Activated T-cell treated with anti-CD3 and anti-CD28 coated beads, Interleukin-2, amount 50 U/mL, for 4 hours (primary cell): ENCODE results near the gene C1orf21. TPM values are rescaled to one million over a fixed set of nuclear protein-coding genes. Genes with fewer than 3 reads are reported as not detected.

Source experiments
- ATAC-seq, 2 donors: fragments of 200-7000 bp; cut with Tn5 transposase; one replicate each; pipeline ENCODE4 v1.10.0; 2021
- DNase-seq: peaks from one replicate; pipeline ENCODE4 v3.0.0-alpha.2; 2020
- H3K27me3 Mint-ChIP-seq: one replicate; pipeline ENCODE4 v1.8.0; 2021; ENCODE audit warnings: low read depth, mixed read lengths
- H3K36me3 Mint-ChIP-seq: one replicate; pipeline ENCODE4 v1.8.0; 2022; ENCODE audit warnings: mixed read lengths; ENCODE audit not compliant: insufficient read depth
- H3K4me1 Mint-ChIP-seq: one replicate; pipeline ENCODE4 v1.8.0; 2021; ENCODE audit warnings: low read depth, mixed read lengths
- H3K4me3 Mint-ChIP-seq: one replicate; pipeline ENCODE4 v1.8.0; 2021; ENCODE audit warnings: mild to moderate bottlenecking, moderate library complexity, mixed read lengths
- H3K9me3 Mint-ChIP-seq: one replicate; pipeline ENCODE4 v1.8.0; 2021; ENCODE audit warnings: mixed read lengths
- total RNA-seq, 3 donors: library from RNA; stranded (reverse); gene quantifications; one replicate each; pipeline ENCODE4 v1.2.1, GENCODE V29; 2021

The C1orf21 gene
- total RNA-seq, 3 donors from 2014 or later: 0.53 to 1.7 (median 0.90) TPM

GRCh38 chr1:184531296-184531695 lies 144.5 kb downstream of the C1orf21 start:
- Mint-ChIP-seq H3K36me3 (no peaks in the 10 kb centered on the region), H3K27me3 (peaks cover 7% of the 10 kb centered on the region), H3K4me3 (no peak overlapping the region), H3K9me3 (peaks cover 3% of the 10 kb centered on the region), H3K4me1 (peaks cover 2% of the 10 kb centered on the region)
- DNase-seq (no peak), ATAC-seq (no peak)

GRCh38 chr1:184532199-184532598 lies 145.4 kb downstream of the C1orf21 start:
- peaks cover 7% of the 10 kb centered on the region for H3K27me3 Mint-ChIP-seq
- peaks cover 2% of the 10 kb centered on the region for H3K4me1 Mint-ChIP-seq
- H3K4me3 Mint-ChIP-seq: no peak overlapping the region
- no peaks in the 10 kb centered on the region for H3K36me3 Mint-ChIP-seq
- H3K9me3 Mint-ChIP-seq: peaks cover 5% of the 10 kb centered on the region
- no peak for DNase-seq
- no peak for ATAC-seq

- no peak for DNase-seq
- Mint-ChIP-seq H3K9me3 (peaks cover 5% of the 10 kb centered on the region), H3K27me3 (peaks cover 7% of the 10 kb centered on the region), H3K4me1 (peaks cover 2% of the 10 kb centered on the region), H3K4me3 (no peak overlapping the region), H3K36me3 (no peaks in the 10 kb centered on the region)
- ATAC-seq: no peak
Observed at GRCh38 chr1:184533049-184533448, 146.2 kb downstream of the C1orf21 start.

GRCh38 chr1:184533915-184534314 lies 147.1 kb downstream of the C1orf21 start:
- H3K4me1 Mint-ChIP-seq: peaks cover 2% of the 10 kb centered on the region
- no peak for ATAC-seq
- no peak for DNase-seq
- no peak overlapping the region for H3K4me3 Mint-ChIP-seq
- H3K36me3 Mint-ChIP-seq: no peaks in the 10 kb centered on the region
- H3K27me3 Mint-ChIP-seq: peaks cover 7% of the 10 kb centered on the region
- H3K9me3 Mint-ChIP-seq: peaks cover 7% of the 10 kb centered on the region

- Mint-ChIP-seq H3K4me3 (no peak overlapping the region), H3K27me3 (peaks cover 7% of the 10 kb centered on the region), H3K9me3 (peaks cover 12% of the 10 kb centered on the region), H3K36me3 (peaks cover 2% of the 10 kb centered on the region), H3K4me1 (peaks cover 2% of the 10 kb centered on the region)
- ATAC-seq (no peak), DNase-seq (no peak)
Observed at GRCh38 chr1:184534690-184535089, 147.9 kb downstream of the C1orf21 start.

GRCh38 chr1:184535191-184535970 lies 148.6 kb downstream of the C1orf21 start:
- Mint-ChIP-seq H3K36me3 (peaks cover 2% of the 10 kb centered on the region), H3K4me3 (no peak overlapping the region), H3K9me3 (peaks cover 12% of the 10 kb centered on the region), H3K27me3 (peaks cover 7% of the 10 kb centered on the region), H3K4me1 (peaks cover 2% of the 10 kb centered on the region)
- ATAC-seq (no peak), DNase-seq (no peak)

- ATAC-seq (no peak), DNase-seq (no peak)
- peaks cover 2% of the 10 kb centered on the region for H3K4me1 Mint-ChIP-seq
- peaks cover 12% of the 10 kb centered on the region for H3K9me3 Mint-ChIP-seq
- no peak overlapping the region for H3K4me3 Mint-ChIP-seq
- peaks cover 6% of the 10 kb centered on the region for H3K27me3 Mint-ChIP-seq
- H3K36me3 Mint-ChIP-seq: peaks cover 2% of the 10 kb centered on the region
Observed at GRCh38 chr1:184536246-184536985, 149.6 kb downstream of the C1orf21 start.

- peaks cover 2% of the 10 kb centered on the region for H3K36me3 Mint-ChIP-seq
- no peak for ATAC-seq
- peaks cover 12% of the 10 kb centered on the region for H3K9me3 Mint-ChIP-seq
- H3K4me3 Mint-ChIP-seq: no peak overlapping the region
- no peaks in the 10 kb centered on the region for H3K4me1 Mint-ChIP-seq
- no peak for DNase-seq
- H3K27me3 Mint-ChIP-seq: peaks cover 9% of the 10 kb centered on the region
Observed at GRCh38 chr1:184539580-184539979, 152.8 kb downstream of the C1orf21 start.

- H3K4me1 Mint-ChIP-seq: no peaks in the 10 kb centered on the region
- ATAC-seq: no peak
Observed at GRCh38 chr1:184541537-184542152, 154.8 kb downstream of the C1orf21 start.

GRCh38 chr1:184542291-184542690 lies 155.5 kb downstream of the C1orf21 start:
- ATAC-seq (no peak), DNase-seq (no peak)
- Mint-ChIP-seq H3K27me3 (peaks cover 9% of the 10 kb centered on the region), H3K9me3 (peaks cover 7% of the 10 kb centered on the region), H3K36me3 (peaks cover 2% of the 10 kb centered on the region), H3K4me3 (no peak overlapping the region), H3K4me1 (no peaks in the 10 kb centered on the region)

More at GRCh38 chr1:184541537-184542152, 154.8 kb downstream of the C1orf21 start:
- DNase-seq: no peak
- Mint-ChIP-seq H3K27me3 (peaks cover 9% of the 10 kb centered on the region), H3K9me3 (peaks cover 7% of the 10 kb centered on the region), H3K36me3 (peaks cover 2% of the 10 kb centered on the region), H3K4me3 (no peak overlapping the region)

GRCh38 chr1:184545601-184546000 lies 158.8 kb downstream of the C1orf21 start:
- no peak for DNase-seq
- Mint-ChIP-seq H3K4me1 (no peaks in the 10 kb centered on the region), H3K9me3 (no peaks in the 10 kb centered on the region), H3K27me3 (peaks cover 9% of the 10 kb centered on the region), H3K4me3 (no peak overlapping the region), H3K36me3 (no peaks in the 10 kb centered on the region)
- no peak for ATAC-seq

- Mint-ChIP-seq H3K4me3 (no peak overlapping the region), H3K4me1 (no peaks in the 10 kb centered on the region), H3K36me3 (no peaks in the 10 kb centered on the region), H3K27me3 (peaks cover 6% of the 10 kb centered on the region), H3K9me3 (no peaks in the 10 kb centered on the region)
- no peak for DNase-seq
- no peak for ATAC-seq
Observed at GRCh38 chr1:184552446-184552845, 165.6 kb downstream of the C1orf21 start.

- DNase-seq: no peak
- no peak for ATAC-seq
- H3K4me3 Mint-ChIP-seq: no peak overlapping the region
- no peaks in the 10 kb centered on the region for H3K36me3 Mint-ChIP-seq
- peaks cover 6% of the 10 kb centered on the region for H3K27me3 Mint-ChIP-seq
- no peaks in the 10 kb centered on the region for H3K9me3 Mint-ChIP-seq
- H3K4me1 Mint-ChIP-seq: no peaks in the 10 kb centered on the region
Observed at GRCh38 chr1:184553845-184554244, 167.0 kb downstream of the C1orf21 start.
